DMS114 treated with DMSO at 0.1 percent for 48 hours (cell line): ENCODE results near the gene KCNH2.
"Not testable (repeated sequence)": the region's sequence is repeated elsewhere in the genome, so short reads cannot be mapped to it uniquely, and the experiment has no call there.

ENCODE experiments used
- DNase-seq: peaks from one replicate; lab custom pipeline; 2025; ENCODE audit not compliant: unreplicated experiment; lab: John Stamatoyannopoulos, UW

Gene KCNH2

DNA sequence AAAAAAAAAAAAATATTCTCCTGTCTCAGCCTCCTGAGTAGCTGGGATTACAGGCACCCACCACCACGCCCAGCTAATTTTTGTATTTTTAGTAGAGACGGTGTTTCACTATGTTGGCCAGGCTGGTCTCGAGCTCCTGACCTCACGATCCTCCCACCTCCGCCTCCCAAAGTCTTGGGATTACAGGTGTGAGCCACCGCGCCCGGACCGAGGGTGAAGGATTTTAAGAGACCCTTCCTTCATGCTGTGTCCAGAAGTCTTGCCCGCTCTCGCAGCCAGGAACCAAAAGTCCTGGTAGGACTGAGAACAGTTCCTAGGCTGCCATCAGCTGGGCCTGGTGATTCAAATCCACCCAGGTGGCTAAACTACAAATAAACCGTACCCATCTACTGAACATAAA is 33.5 kb upstream of the KCNH2 start:
- DNase-seq, result not testable (repeated sequence)

GRCh38 chr7:151011097-151011409 is 32.9 kb upstream of the KCNH2 start:
- DNase-seq, result no peak

- no peak for DNase-seq
Observed at GRCh38 chr7:151010307-151011096, 32.4 kb upstream of the KCNH2 start.

- no peak for DNase-seq
Observed at GRCh38 chr7:151010037-151010306, 31.9 kb upstream of the KCNH2 start.

GRCh38 chr7:151009327-151010036 is 31.4 kb upstream of the KCNH2 start:
- no peak for DNase-seq

DNA sequence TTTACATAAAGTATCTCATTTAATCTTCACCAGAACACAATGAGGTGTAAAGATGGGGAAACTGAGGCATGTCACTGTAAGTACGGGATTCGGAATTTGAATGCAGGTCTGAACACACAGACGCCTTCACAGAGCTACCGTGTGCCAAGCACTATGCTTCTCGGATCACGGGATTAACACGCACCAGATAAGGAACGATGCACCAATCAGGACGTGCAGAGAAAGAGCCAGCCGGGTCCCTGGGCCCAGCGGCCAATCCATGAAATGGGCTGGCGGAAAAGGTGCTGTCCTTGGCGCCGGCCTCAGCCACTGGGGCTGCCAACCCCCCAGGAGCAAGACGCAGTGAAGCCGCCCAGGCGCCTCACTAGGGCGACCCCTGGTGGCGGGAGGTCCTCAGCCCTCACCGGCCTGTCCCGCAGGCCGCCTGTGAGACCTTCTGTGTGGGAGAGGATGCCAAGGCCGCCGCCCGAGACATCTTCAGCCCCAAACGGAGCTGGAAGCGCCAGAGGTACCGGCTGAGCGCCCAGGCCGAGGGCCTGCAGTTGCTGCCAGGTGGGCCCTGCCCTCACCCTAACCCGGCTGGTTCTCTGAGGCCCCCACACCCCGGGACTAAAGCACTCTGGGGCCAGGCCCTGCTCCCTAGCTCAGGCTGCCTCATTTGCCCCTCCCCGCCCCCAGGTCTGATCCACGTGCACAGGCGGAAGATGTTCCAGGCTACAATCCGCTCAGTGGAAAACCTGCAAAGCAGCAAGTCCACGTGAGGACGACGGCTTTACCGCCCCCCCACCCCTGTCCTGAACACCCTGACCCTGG is 30.6 kb upstream of the KCNH2 start:
- no peak for DNase-seq

DNA sequence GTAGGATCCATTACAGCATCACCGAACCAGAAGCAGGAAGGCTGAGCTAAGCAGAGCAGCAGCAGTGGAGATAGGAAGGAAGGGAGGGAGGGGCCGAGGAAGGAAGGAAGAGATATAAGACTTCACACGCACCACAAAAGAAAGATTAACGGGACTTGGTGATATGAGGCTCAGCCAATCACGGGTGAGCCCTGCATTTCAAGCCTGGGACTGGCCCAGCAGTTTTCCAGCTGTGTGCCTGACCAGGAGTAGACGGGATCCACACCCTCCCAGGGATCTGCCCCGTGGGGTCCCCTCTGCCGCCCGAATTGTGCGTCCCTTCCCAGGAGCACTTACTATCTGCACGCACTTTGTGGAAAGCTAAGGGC is 30.0 kb upstream of the KCNH2 start:
- DNase-seq, result no peak

GRCh38 chr7:151007469-151007898 is 29.4 kb upstream of the KCNH2 start:
- DNase-seq, result no peak

DNA sequence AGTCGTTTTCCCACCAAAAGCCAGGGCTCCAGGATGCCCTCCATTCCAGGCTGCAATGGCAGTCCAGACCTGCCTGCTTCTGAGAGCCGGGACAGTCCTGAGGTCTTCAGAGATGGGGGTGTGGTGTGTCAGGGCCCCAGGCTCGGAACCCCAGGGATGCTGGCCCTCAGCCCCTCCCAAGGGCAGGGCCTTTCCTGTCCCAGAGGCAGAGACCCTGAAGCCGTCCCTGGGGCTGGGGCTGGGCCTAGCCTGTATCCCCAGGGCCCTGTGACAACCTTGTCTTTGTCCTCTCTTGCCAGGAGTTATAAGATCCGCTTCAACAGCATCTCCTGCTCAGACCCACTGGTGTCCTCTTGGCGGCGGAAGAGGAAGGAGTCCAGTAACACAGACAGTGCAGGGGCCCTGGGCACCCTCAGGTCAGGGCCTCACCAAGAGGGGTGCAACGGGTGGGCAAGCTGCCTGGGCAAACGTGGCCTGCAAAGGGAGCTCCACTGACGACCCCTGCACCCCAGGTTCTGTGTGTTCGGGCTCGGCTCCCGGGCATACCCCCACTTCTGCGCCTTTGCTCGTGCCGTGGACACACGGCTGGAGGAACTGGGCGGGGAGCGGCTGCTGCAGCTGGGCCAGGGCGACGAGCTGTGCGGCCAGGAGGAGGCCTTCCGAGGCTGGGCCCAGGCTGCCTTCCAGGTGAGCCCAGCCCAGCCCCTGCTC is 28.6 kb upstream of the KCNH2 start:
- no peak for DNase-seq

GRCh38 chr7:151005566-151005965 is 27.4 kb upstream of the KCNH2 start:
- DNase-seq, result no peak

- DNase-seq, result no peak
Observed at GRCh38 chr7:151003572-151003971, 25.5 kb upstream of the KCNH2 start.

DNA sequence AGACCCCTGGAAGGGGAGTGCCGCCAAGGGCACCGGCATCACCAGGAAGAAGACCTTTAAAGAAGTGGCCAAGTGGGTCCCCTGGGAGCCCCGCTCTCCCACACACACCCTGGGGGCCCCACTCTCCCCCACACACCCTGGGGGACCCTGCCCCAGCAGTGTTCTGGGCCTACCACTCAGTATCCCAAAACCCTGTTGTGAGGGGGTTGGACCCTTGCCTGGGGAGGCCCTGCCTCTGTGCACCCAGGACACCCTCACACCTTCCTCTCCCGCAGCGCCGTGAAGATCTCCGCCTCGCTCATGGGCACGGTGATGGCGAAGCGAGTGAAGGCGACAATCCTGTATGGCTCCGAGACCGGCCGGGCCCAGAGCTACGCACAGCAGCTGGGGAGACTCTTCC is 23.4 kb upstream of the KCNH2 start:
- DNase-seq, result no peak

DNA sequence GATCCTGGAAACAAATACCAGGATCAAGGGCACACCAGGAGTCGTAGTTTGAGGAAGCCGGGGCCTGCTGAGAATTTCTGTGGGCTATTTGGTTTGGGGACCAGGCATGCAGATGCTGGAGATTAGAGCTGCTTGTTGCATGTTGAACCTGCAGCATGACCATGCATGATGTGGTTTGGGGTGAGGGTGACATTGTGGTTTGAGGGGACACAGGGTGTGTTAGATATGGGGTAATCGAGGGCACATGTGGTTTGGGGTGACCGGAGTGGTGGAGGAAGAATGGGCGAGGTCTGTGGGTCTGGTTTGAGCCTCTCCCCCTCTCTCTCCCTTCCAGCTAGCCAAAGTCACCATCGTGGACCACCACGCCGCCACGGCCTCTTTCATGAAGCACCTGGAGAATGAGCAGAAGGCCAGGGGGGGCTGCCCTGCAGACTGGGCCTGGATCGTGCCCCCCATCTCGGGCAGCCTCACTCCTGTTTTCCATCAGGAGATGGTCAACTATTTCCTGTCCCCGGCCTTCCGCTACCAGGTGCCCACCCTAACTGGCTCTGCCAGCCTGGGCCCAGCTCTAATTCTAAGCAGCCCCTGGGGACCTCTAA is 22.9 kb upstream of the KCNH2 start:
- no peak for DNase-seq

DNA sequence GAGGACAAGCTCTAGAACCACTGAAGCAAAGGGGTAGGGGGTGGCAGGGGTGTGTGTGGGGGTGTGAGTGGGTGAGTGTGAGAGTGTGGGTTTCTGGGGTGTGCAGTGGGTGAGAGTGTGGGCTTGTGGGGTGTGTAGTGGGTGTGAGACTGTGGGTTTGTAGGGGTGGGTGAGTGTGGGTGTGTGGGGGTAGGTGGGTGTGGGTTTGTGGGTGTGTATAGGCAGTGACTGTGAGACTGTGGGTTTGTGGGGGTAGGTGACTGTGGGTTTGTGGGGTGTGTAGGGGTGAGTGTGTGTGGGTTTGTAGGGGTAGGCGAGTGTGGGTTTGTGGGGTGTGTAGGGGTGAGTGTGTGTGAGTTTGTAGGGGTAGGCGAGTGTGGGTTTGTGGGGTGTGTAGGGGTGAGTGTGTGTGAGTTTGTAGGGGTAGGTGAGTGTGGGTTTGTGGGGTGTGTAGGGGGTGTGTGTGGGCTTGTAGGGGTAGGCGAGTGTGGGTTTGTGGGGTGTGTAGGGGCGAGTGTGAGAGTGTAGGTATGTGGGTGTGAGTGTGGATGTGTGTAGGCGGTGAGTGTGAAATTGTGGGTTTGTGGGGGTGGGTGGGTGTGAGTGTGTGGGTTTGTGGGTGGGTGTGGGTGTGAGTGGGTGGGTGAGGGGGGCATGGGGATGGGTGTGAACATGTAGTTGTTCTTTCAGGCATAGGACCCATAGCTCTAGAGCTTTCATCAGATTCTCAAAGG is 21.5 kb upstream of the KCNH2 start:
- no peak for DNase-seq

- DNase-seq, result no peak
Observed at GRCh38 chr7:150999001-150999400, 20.9 kb upstream of the KCNH2 start.

DNA sequence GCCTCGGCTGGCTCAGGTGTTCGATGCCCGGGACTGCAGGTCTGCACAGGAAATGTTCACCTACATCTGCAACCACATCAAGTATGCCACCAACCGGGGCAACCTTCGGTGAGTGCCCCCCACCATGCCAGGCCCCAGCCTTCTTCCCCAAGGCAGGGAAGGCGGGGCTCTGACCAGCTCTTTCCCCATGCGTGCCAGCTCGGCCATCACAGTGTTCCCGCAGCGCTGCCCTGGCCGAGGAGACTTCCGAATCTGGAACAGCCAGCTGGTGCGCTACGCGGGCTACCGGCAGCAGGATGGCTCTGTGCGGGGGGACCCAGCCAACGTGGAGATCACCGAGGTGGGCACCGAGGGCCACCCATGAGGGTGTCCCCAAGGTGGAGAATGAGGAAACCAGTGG is 20.2 kb upstream of the KCNH2 start:
- no peak for DNase-seq

GRCh38 chr7:150997817-150998216 is 19.7 kb upstream of the KCNH2 start:
- DNase-seq, result no peak

DNA sequence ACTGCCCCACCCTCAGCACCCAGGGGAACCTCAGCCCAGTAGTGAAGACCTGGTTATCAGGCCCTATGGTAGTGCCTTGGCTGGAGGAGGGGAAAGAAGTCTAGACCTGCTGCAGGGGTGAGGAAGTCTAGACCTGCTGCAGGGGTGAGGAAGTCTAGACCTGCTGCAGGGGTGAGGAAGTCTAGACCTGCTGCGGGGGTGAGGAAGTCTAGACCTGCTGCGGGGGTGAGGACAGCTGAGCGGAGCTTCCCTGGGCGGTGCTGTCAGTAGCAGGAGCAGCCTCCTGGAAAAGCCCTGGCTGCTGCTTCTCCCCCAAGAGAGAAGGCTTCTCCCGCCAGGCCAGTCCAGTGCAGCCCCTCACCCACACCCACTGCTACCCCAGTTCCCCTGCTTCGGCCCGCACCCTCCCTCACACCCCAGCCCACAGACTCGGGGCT is 19.0 kb upstream of the KCNH2 start:
- DNase-seq, result no peak

DNA sequence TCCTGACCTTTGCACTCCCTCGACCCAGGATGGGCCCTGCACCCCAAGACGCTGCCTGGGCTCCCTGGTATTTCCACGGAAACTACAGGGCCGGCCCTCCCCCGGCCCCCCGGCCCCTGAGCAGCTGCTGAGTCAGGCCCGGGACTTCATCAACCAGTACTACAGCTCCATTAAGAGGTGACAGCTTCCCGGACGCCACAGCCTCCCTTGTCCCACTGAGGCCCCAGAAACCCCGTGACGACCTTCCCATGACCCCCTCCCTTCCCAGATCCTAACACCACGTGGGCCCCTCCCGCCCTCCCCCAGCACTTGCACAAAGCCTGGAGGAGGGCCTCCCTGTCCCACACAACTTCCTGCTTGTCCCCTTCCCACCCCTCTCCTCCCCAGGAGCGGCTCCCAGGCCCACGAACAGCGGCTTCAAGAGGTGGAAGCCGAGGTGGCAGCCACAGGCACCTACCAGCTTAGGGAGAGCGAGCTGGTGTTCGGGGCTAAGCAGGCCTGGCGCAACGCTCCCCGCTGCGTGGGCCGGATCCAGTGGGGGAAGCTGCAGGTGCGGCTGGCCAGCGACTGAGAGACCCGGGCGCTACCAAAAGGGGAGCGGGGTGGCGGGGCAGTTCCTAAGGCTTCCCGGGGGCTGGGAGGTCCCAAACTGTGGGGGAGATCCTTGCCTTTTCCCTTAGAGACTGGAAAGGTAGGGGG is 18.4 kb upstream of the KCNH2 start:
- no peak for DNase-seq
